ENCODE measurements around the gene IVD. TPM values are rescaled to one million over a fixed set of nuclear protein-coding genes. Genes with fewer than 3 reads are reported as not detected.

Gene IVD
- total and polyA plus RNA-seq, 9 of the 15 experiments (the other 6 are each of a cell fraction or from before 2014, with no cell fraction given), result 0.15 to 4.5 (median 2.4) TPM

- TF ChIP-seq, protein P1, sequence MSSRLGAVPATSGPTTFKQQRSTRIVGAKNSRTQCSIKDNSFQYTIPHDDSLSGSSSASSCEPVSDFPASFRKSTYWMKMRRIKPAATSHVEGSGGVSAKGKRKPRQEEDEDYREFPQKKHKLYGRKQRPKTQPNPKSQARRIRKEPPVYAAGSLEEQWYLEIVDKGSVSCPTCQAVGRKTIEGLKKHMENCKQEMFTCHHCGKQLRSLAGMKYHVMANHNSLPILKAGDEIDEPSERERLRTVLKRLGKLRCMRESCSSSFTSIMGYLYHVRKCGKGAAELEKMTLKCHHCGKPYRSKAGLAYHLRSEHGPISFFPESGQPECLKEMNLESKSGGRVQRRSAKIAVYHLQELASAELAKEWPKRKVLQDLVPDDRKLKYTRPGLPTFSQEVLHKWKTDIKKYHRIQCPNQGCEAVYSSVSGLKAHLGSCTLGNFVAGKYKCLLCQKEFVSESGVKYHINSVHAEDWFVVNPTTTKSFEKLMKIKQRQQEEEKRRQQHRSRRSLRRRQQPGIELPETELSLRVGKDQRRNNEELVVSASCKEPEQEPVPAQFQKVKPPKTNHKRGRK (tag; IDR thresholded peaks at IDR 0.05), result no peak
- no peak for TF ChIP-seq ZNF224 (CRISPR knock-in tag; IDR thresholded peaks at IDR 0.05)
- TF ChIP-seq GABPB2 (CRISPR knock-in tag; conservative IDR thresholded peaks at IDR 0.05), result no peak
- peak; percentile 16; the same call in 1 of the 2 replicates for TF ChIP-seq CGGBP1 (CRISPR knock-in tag; IDR thresholded peaks at IDR 0.05)
- no peak for TF ChIP-seq PPARD (CRISPR knock-in tag; IDR thresholded peaks at IDR 0.05)
- TF ChIP-seq CTBP1 (IDR thresholded peaks at IDR 0.05; ENCODE audit: borderline replicate concordance), result peak; percentile 87
- TF ChIP-seq, protein P2, sequence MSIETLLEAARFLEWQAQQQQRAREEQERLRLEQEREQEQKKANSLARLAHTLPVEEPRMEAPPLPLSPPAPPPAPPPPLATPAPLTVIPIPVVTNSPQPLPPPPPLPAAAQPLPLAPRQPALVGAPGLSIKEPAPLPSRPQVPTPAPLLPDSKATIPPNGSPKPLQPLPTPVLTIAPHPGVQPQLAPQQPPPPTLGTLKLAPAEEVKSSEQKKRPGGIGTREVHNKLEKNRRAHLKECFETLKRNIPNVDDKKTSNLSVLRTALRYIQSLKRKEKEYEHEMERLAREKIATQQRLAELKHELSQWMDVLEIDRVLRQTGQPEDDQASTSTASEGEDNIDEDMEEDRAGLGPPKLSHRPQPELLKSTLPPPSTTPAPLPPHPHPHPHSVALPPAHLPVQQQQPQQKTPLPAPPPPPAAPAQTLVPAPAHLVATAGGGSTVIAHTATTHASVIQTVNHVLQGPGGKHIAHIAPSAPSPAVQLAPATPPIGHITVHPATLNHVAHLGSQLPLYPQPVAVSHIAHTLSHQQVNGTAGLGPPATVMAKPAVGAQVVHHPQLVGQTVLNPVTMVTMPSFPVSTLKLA (conservative IDR thresholded peaks at IDR 0.05), result peak in 1 of 2 experiments; percentile 80; a peak in 3 of 4 replicates
- TF ChIP-seq ILK (tag; IDR thresholded peaks at IDR 0.05; ENCODE audit: borderline replicate concordance, low read depth), result no peak
- TF ChIP-seq CCNT2 (IDR thresholded peaks at IDR 0.05; ENCODE audit: borderline replicate concordance, extremely low read depth, insufficient read length, low read depth, low read length), result peak; percentile 24
- no peak for TF ChIP-seq NCOA2 (IDR thresholded peaks at IDR 0.05; ENCODE audit: partially characterized antibody in 2 of 2)
- no peak for TF ChIP-seq ELF1 (tag; IDR thresholded peaks at IDR 0.05)
- TF ChIP-seq, protein P3, sequence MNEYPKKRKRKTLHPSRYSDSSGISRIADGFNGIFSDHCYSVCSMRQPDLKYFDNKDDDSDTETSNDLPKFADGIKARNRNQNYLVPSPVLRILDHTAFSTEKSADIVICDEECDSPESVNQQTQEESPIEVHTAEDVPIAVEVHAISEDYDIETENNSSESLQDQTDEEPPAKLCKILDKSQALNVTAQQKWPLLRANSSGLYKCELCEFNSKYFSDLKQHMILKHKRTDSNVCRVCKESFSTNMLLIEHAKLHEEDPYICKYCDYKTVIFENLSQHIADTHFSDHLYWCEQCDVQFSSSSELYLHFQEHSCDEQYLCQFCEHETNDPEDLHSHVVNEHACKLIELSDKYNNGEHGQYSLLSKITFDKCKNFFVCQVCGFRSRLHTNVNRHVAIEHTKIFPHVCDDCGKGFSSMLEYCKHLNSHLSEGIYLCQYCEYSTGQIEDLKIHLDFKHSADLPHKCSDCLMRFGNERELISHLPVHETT (CRISPR knock-in tag; conservative IDR thresholded peaks at IDR 0.05 in 1 of 2, IDR thresholded peaks at IDR 0.05 in 1 of 2), result peak in 1 of 2 experiments; percentile 59; a peak in 1 of 4 replicates
- peak; percentile 74 to 99; a peak in 3 of 4 replicates for TF ChIP-seq SIN3A (IDR thresholded peaks at IDR 0.05; ENCODE audit: borderline replicate concordance in 2 of 2, control insufficient read depth in 1 of 2, low read depth in 2 of 2, low read length in 2 of 2)
- TF ChIP-seq PML (IDR thresholded peaks at IDR 0.05; ENCODE audit: low read length), result no peak
- no peak for TF ChIP-seq MITF (IDR thresholded peaks at IDR 0.05)
- no peak for TF ChIP-seq CREM (IDR thresholded peaks at IDR 0.05; ENCODE audit: low read depth)
- no peak for TF ChIP-seq ZNF431 (CRISPR knock-in tag; IDR thresholded peaks at IDR 0.05)
- no peak for TF ChIP-seq POLR2H (tag; IDR thresholded peaks at IDR 0.05; ENCODE audit: low read depth)
- TF ChIP-seq ETV1 (tag; conservative IDR thresholded peaks at IDR 0.05; ENCODE audit: low read depth), result no peak
Measured at GRCh38 chr15:40357723-40358470, 47.7 kb upstream of the IVD start, which contains the start of gene DISP2 (continued).
